Uterus (tissue), 4 donors: ENCODE results near the gene DNAH10. TPM values are rescaled to one million over a fixed set of nuclear protein-coding genes. Genes with fewer than 3 reads are reported as not detected.
"Not testable (repeated sequence)": the region's sequence is repeated elsewhere in the genome, so short reads cannot be mapped to it uniquely, and the experiment has no call there.

Experiments
- DNase-seq, 2 donors: peaks; one replicate each; pipeline ENCODE4 v3.0.0-alpha.2; 2019 to 2020
- H3K27ac ChIP-seq, 2 donors: fragments of 200-600 bp; sonication (generic); 1 replicate in 1 of 2; 2 replicates in 1 of 2; pipeline ENCODE4 v1.5.1; 2016 to 2018
- H3K27me3 ChIP-seq, 2 donors: fragments of 200-600 bp; sonication (generic); one replicate each; pipeline ENCODE4 v1.5.1; 2018 to 2019; ENCODE audit warnings: control low read depth in 1 of 2
- H3K36me3 ChIP-seq, 2 donors: fragments of 200-600 bp; sonication (generic); one replicate each; pipeline ENCODE4 v1.5.1; 2019; ENCODE audit warnings: control low read depth in 1 of 2
- H3K4me1 ChIP-seq, 2 donors: fragments of 200-600 bp; sonication (generic); one replicate each; pipeline ENCODE4 v1.5.1; 2018 to 2019; ENCODE audit warnings: control low read depth in 1 of 2
- H3K4me3 ChIP-seq, 2 donors: fragments of 200-600 bp; sonication (generic); 1 replicate in 1 of 2; 2 replicates in 1 of 2; pipeline ENCODE4 v1.5.1; 2018 to 2019; ENCODE audit warnings: mild to moderate bottlenecking in 1 of 2
- H3K9me3 ChIP-seq, 2 donors: fragments of 200-600 bp; sonication (generic); one replicate each; pipeline ENCODE4 v1.5.1; 2019; ENCODE audit warnings: control low read depth in 1 of 2
- POLR2A ChIP-seq, 2 donors: fragments of 450-650 bp; IDR thresholded peaks; one replicate each; pipeline ENCODE4 v1.6.1; 2016; ENCODE audit warnings: antibody characterized with exemption in 2 of 2, mild to moderate bottlenecking in 1 of 2, moderate library complexity in 1 of 2
- intact Hi-C: fragments of 100-400 bp; cut with DNase I; formaldehyde crosslinking; loops from one replicate; pipeline ENCODE4 v1.15.1; 2023; ENCODE audit warnings: low total_unique reads
- total RNA-seq, 4 donors: library from RNA; depleted of rRNA in 3 of 4; stranded (reverse); fragments of >200 nt in 3 of 4; gene quantifications; one replicate each; pipeline versions ENCODE4 v1.1.0 to v1.2.4, GENCODE V29; 2014 to 2023
- TF ChIP-seq, protein P1 (sequence below), 4 experiments: fragments of 200-600 bp in 2 of 4; fragments of 450-650 bp in 2 of 4; sonication (generic) in 2 of 4; IDR thresholded peaks; one replicate each; pipeline ENCODE4 v1.5.1; 2016 to 2019; ENCODE audit warnings: antibody characterized with exemption in 4 of 4, mild to moderate bottlenecking in 2 of 4, moderate library complexity in 1 of 4
- donor health status: DM: yes; HTN: yes; CAD: no.

The DNAH10 gene
- total RNA-seq, 4 donors from 2014 or later, result under 0.01 to 3.9 (median 1.1) TPM

DNA sequence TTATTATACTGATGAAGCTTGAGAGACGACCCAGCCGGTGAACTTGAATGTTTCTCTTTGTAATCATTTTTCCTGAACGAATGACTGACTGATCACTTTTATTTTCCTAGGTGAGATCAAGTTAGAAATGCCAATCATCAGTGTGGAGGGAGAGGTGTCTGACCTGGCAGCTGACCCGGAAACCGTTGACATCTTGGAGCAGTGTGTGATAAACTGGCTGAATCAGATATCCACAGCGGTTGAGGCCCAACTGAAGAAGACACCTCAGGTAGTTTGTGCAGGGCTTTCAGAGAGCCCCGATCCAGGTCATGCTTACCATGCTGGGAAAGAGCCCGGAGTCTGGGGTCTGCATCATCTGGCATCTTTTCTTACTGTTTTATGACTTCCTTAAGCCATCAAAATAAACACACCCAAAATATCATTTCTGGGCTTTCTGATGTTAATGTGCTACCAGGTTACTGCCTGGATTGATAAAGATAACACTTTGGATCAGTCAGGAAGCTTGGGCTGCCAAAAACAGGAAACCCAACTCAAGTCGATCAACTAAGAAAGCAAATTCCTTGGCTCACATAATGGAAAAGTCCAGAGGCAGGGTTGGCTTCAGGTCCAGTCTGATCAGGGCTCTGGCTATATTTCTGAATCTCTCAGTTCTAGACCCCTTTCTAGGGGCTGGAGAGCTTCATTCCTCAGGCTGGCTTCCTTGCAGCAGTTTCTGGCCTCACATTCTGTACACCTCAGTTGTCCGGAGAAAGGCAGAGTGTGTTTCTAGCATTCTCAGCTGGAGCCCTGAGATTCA, 21.1 kb downstream of the DNAH10 start:
- no peak for DNase-seq
- H3K27ac ChIP-seq, result no peak overlapping the region

DNA sequence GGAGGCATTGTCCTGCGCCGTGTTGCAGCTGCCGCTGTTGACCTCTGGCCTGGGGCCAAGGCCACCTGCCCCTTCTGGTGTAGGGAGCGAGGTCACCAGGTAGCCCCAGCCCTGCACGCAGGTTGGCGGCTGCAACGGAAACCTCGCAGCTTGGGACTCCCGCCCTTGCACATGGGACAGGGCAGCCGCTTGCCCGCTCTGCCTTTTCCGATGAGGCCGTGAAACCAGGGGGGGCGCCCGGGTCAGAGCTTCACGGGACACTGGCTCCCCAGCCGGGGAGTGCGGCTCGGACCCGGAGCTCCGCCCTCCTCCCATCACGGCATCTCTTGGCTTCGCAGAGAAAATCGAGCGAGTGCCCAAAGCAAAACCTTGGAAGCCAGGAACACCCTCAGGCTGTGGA, 25.4 kb downstream of the DNAH10 start:
- intact Hi-C loops, result no loop called here
- TF ChIP-seq POLR2A (IDR thresholded peaks at IDR 0.05), result no peak
- DNase-seq, result no peak

More for the DNA sequence above, 21.1 kb downstream of the DNAH10 start:
- intact Hi-C loops, result no loop called here
- TF ChIP-seq, protein P1, sequence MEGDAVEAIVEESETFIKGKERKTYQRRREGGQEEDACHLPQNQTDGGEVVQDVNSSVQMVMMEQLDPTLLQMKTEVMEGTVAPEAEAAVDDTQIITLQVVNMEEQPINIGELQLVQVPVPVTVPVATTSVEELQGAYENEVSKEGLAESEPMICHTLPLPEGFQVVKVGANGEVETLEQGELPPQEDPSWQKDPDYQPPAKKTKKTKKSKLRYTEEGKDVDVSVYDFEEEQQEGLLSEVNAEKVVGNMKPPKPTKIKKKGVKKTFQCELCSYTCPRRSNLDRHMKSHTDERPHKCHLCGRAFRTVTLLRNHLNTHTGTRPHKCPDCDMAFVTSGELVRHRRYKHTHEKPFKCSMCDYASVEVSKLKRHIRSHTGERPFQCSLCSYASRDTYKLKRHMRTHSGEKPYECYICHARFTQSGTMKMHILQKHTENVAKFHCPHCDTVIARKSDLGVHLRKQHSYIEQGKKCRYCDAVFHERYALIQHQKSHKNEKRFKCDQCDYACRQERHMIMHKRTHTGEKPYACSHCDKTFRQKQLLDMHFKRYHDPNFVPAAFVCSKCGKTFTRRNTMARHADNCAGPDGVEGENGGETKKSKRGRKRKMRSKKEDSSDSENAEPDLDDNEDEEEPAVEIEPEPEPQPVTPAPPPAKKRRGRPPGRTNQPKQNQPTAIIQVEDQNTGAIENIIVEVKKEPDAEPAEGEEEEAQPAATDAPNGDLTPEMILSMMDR (IDR thresholded peaks at IDR 0.05), result no peak
- no peak for TF ChIP-seq POLR2A (IDR thresholded peaks at IDR 0.05)
- H3K27me3 ChIP-seq, result no peaks in the 10 kb centered on the region
- H3K36me3 ChIP-seq, result no peaks in the 10 kb centered on the region
- H3K9me3 ChIP-seq, result no peaks in the 10 kb centered on the region
- no peaks in the 10 kb centered on the region for H3K4me1 ChIP-seq
- no peak overlapping the region for H3K4me3 ChIP-seq

DNA sequence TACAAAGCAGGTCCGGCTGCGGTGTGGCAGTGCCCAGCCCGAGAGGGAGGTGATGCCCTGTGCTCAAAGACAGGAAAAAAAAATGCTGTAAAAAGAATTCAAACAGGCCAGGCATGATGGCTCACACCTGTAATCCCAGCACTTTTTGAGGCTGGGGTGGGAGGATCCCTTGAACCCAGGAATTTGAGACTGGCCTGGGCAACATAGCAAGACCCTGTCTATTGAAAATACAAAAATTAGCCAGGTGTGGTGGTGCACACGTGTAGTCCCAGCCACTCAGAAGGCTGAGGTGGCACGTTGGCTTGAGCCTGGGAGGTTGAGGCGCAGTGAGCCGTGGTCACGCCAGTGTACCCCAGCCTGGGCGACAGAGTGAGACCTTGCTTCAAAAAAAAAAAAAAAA, 26.4 kb downstream of the DNAH10 start:
- Histone ChIP-seq H3K36me3 (no peaks in the 10 kb centered on the region), H3K27ac (no peak overlapping the region), H3K4me3 (no peak overlapping the region), H3K27me3 (no peaks in the 10 kb centered on the region), H3K4me1 (no peaks in the 10 kb centered on the region), H3K9me3 (no peaks in the 10 kb centered on the region)
- no peak for DNase-seq
- TF ChIP-seq, protein P1 (IDR thresholded peaks at IDR 0.05), result no peak
- TF ChIP-seq POLR2A (IDR thresholded peaks at IDR 0.05), result no peak
- intact Hi-C loops, result no loop called here

More for the DNA sequence above, 25.4 kb downstream of the DNAH10 start:
- Histone ChIP-seq H3K36me3 (no peaks in the 10 kb centered on the region), H3K4me1 (no peaks in the 10 kb centered on the region), H3K9me3 (no peaks in the 10 kb centered on the region), H3K27me3 (no peaks in the 10 kb centered on the region), H3K4me3 (no peak overlapping the region), H3K27ac (no peak overlapping the region)

DNA sequence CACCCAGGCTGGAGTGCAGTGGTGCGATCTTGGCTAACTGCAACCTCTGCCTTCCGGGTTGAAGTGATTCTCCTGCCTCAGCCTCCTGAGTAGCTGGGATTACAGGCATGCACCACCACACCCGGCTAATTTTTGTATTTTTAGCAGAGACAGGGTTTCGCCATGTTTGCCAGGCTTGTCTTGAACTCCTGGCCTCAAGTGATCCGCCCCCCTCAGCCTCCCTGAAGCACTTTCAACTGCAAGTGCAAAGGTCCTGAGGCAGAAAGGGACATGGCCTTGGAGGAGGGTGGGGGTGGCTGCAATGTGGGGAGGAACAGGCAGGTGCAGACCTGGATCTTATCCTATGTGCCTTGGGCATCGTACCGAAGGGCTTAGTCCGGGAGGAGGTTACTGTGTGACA, 27.3 kb downstream of the DNAH10 start:
- H3K9me3 ChIP-seq, H3K27me3 ChIP-seq, H3K4me1 ChIP-seq, H3K4me3 ChIP-seq, DNase-seq, H3K36me3 ChIP-seq, intact Hi-C loops, H3K27ac ChIP-seq: not testable (repeated sequence)

DNA sequence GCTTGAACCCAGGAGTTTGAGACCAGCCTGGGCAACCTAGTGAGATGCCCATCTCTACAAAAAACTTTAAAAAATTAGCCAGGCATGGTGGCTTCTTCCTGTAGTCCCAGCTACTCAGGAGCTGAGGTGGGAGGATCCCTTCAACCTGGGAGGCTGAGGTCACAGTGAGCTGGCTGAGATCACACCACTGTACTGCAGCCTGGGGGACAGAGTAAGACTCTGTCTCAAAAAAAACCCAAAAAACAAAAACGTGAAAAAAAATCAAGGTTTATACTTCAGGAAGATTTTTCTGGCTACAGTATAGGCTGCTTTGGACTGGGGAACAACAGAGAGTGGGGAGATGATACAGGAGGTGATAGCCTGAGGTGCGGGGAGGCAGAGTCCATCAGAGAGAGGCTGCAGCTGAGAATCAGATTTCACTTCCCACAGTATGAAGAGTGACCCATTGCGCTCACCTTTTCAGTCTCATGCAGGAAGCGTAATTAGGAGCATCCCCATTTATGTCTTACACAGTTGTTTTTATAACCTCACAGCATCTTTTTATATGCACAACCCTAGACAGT, 28.9 kb downstream of the DNAH10 start:
- Histone ChIP-seq H3K27ac (no peak overlapping the region), H3K9me3 (no peaks in the 10 kb centered on the region), H3K36me3 (no peaks in the 10 kb centered on the region), H3K4me1 (no peaks in the 10 kb centered on the region), H3K4me3 (no peak overlapping the region), H3K27me3 (no peaks in the 10 kb centered on the region)
- intact Hi-C loops, result no loop called here
- DNase-seq, result no peak
- TF ChIP-seq POLR2A (IDR thresholded peaks at IDR 0.05), result no peak
- TF ChIP-seq, protein P1 (IDR thresholded peaks at IDR 0.05), result no peak

DNA sequence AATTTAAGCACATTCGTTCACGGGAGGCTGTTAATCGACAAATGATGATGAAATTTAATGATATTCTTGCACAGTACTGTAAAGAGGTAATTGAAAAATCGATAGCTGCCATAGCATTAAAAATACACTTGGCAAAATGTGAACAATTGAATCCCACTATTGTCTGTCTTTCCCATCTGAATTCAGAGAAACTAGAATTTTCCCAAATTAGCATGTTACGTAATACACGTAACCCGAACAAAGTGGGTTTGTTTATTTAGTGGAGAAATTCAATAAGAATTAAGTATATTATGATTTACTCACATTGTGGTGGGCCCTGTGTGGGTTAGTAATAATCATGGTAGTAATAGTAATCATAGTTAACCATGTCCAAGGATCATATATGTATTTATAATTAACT, 31.9 kb downstream of the DNAH10 start:
- DNase-seq, result no peak
- Histone ChIP-seq H3K4me3 (no peak overlapping the region), H3K4me1 (no peaks in the 10 kb centered on the region), H3K36me3 (no peaks in the 10 kb centered on the region), H3K27ac (no peak overlapping the region), H3K27me3 (no peaks in the 10 kb centered on the region), H3K9me3 (no peaks in the 10 kb centered on the region)
- TF ChIP-seq, protein P1 (IDR thresholded peaks at IDR 0.05), result no peak
- TF ChIP-seq POLR2A (IDR thresholded peaks at IDR 0.05), result no peak
- intact Hi-C loops, result no loop called here
